Cerebellar cortex (tissue), 1 donor: ENCODE measurements around the gene CHRNA5.

Source experiments
- DNase-seq: peaks from one replicate; pipeline ENCODE4 v3.0.0-alpha.2; 2015; ENCODE audit warnings: low spot score

CHRNA5 gene

GRCh38 chr15:78620527-78621421 lies 55.5 kb downstream of the CHRNA5 start, which contains the start of gene CHRNA3:
Gene CHRNA3, minus strand, starts transcription at chr15:78620996. Its CDS starts 202 bp downstream, at chr15:78620794.
- DNase-seq = no peak

- DNase-seq = no peak
These were observed 56.6 kb downstream of the CHRNA5 start for GRCh38 chr15:78621810-78622402.

GRCh38 chr15:78623786-78624497 lies 58.6 kb downstream of the CHRNA5 start:
- DNase-seq = no peak

DNA sequence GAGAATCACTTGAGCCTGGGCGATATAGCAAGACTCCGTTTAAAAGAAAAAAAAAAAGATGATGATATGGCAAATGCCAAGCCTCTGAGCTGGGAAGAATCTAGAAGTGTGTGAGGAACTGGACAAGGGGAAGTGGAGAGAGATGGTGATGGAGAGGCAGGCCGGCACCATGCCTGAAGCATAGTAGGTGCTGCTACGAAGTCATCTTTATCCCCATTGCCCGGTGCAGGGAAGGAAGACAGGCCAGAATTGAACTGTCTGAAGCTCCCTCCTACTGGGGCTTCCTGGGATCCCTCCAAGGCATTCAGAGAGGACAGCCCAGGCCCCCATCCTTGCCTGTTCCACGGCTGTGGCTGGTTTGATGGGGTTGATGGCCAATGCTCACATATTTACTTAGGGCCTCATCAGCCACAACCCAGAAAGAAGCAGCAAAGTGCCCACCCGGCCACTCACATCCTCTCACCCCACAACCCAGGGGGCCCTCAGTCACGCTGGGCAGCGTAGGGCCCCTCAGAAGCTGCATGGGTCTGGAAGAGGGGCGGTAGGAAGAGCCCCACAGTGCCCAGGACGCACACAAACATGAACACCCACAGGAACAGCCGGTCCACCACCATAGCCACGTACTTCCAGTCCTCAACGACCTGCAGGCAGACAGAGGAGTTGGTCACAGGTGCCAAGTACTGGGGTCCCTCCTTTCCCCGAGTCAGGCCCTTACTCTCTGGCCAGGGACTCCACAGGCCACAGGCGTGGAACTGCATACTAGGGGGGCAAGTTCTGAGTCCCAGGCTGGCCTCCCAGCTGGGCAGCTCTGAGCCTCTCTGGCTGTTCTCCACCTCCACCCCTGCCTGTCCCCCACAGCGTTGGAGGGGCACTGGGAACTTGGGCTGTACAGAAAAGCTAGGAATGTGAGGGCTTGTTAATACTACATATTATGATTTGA lies 59.6 kb downstream of the CHRNA5 start:
- DNase-seq = no peak

DNA sequence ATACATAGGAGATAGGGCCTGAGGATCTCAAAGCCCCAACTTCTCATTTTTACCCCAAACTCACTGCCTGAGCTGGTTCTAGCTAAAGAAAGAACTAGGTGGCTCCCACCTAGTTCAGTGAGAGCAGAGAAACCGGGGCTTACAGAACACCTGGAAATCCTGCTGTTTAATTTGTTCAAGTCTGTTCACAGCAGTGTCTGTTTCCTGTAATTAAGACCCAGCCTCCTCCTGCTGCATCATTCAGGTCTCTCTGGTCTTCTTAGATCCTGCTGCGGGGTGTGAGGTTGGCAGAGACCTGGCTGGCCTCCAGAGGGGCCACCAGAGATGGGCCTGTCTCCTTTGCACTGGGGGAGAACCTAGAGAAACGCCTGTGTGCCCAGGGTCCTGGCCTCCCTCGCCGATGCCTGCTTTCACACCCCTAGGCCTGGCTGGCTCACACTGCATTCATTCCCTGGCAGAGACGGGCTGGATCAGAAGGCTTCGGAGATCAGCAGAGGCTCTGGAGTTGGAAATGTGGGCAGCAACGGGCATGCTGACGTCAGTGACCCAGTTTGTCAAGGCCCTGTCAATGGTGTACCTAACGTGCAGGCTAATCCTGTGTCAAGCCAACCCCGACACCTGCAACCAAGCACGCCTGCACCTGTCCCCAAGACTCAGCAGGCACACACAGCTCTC lies 60.4 kb downstream of the CHRNA5 start:
- DNase-seq = peak; percentile 29

DNA sequence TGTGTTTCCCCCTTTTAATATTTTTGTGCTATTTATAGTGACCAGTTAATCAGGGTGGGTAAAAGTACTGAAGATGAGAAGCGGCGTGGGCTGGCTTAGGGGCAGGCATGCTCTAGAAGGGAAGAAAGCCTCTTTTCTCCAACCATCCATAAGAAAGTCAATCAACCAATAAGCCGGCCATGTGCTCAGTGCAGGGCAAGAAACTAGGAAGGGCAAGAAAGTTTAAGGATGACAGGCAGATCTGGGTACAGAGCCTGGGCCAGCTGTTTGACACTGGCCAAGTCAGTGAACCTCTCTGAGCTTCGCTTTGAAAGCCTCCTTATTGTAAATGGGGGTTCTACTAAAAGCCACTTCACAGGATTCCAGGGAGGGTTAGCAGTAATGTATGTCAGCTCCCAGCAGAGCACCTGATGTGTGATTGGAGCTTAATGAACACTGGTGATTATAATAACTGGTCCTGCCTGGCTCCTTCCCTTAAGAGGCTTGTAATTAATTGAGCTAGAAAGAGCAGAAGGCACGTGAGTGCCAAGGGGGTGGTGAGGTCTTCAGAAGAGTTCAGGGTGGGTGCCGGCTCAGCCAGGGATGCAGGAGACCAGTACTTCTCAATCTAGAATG lies 61.2 kb downstream of the CHRNA5 start:
- DNase-seq = no peak

DNA sequence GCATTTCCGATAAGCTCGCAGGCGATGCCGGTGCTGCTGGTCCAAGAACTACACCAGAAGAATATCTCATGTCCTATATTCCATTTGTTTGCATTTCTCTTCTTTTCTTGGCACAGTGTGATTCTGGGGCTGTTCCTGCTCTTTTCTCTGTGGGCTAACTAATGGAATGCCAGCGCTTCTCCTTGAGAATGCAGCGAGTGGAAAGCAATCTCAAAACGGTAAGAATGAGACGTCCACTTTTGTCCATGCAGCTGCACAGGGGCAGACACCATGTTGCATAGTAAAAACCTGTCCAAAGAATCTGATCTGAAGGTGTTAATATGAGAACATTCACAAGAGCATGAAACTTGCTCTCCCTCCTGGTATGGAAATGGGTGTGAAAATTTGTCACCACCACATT lies 62.0 kb downstream of the CHRNA5 start:
- DNase-seq = no peak

GRCh38 chr15:78628227-78628626 lies 62.9 kb downstream of the CHRNA5 start:
- DNase-seq = no peak

DNA sequence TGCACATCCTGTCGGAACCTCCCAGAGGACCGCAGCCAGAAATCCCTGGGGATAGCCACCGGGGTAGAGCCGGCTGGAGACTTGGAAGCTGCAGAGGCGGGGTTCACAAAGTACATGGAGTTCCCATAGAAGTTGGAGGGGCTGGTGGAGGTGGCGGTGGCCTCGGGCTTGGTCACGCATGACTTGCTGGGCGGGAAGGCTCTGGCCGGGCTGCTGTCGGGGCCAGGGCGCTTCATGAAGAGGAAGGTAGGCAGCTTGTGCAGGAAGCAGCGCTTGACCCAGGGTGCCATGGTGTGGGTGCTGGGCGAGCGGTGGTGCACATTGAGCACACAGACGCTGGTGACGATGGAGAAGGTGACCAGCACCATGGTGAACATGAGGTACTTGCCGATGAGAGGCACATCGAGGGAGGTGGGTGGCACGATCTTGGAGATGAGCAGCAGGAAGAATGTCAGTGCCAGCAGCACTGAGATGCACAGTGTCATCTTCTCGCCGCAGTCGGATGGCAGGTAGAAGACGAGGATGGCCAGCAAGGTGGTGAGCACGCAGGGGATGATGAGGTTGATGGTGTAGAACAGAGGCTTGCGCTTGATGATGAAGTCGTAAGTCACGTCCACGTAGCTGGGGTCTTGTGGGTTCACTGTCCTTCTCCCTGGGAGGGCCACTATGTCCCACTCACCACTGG lies 63.9 kb downstream of the CHRNA5 start:
- DNase-seq = no peak

- no peak for DNase-seq
These were observed 64.4 kb downstream of the CHRNA5 start for GRCh38 chr15:78629716-78630065.

DNA sequence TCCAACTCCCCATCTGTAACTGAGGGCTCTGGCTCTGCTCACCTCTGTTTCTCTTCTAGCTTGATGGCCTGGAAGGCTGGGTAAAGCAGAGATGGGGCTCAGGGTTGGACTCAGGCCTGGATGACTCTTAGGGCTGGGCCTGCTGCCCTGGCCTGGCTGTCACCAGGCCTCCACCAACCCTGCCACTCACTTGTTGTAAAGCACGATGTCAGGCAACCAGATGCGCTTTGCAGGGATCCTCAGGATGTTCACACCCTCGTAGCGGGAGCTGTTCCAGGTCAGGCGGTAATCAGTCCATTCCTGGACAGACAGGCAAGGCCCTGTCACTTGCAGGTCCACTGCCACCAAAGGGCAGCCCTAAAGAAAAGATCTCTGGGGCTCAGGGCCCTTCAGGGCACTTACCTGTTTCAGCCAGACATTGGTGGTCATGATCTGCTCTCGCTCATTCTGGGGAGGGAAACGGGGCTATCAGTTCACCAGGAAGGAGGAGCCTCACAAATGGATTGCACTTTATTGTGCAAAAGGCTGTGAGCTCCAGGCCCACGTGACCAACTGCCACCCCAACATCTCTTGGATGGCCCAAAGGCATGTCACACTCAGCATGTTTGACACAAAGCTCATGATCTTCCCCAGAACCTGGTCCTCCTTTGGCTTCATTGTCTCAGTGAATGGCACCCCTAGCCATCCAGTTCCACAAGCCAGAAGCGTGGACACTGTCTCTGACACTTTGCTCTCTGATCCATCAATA lies 65.7 kb downstream of the CHRNA5 start:
- DNase-seq = no peak

GRCh38 chr15:78633348-78633747 lies 68.0 kb downstream of the CHRNA5 start:
- DNase-seq = no peak

- no peak for DNase-seq
These were observed 69.2 kb downstream of the CHRNA5 start for GRCh38 chr15:78634210-78635145.

- DNase-seq = no peak
These were observed 70.0 kb downstream of the CHRNA5 start for GRCh38 chr15:78635346-78635745.

GRCh38 chr15:78636378-78636859 lies 71.1 kb downstream of the CHRNA5 start:
- DNase-seq = no peak

DNA sequence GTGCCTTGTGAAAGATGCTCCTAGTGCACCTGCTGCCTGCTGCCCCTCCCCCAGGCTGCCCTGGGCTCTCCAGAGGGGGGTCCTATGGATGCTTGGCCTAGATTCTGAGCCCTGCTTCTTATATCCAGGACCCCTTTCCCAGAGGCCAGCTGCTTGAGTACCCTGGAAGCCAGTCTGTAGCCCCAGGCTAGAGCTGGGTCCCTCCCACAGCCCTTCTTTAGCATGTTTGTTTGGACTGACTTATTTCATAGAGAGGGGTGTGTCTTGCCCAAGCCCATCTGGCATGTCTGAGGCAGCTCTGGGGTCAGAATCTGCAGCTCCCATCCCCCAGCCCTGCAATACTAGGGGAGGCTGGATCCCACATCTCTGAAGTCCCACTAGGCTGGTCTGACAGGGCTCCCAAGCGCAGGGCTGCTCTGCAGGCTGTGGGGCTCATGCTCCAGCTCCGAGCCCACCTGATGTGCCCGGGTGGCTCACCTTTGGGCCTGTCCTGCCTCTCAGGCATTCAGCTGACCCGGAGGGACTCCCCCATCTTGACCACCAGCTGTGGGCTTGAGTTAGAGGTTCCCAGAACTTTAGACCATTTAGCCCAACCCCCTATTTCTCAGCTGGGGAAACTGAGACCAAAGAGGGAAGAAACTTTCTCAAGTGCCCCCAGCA lies 72.6 kb downstream of the CHRNA5 start:
- DNase-seq = no peak

- peak; percentile 59 for DNase-seq
These were observed 73.5 kb downstream of the CHRNA5 start for GRCh38 chr15:78638658-78639314.
